DMS114 treated with DMSO at 0.1 percent for 48 hours (cell line): ENCODE results near the gene HOXC10.

Experiments used
- DNase-seq: peaks from one replicate; lab custom pipeline; 2025; ENCODE audit not compliant: unreplicated experiment; lab: John Stamatoyannopoulos, UW

The HOXC10 gene

DNA sequence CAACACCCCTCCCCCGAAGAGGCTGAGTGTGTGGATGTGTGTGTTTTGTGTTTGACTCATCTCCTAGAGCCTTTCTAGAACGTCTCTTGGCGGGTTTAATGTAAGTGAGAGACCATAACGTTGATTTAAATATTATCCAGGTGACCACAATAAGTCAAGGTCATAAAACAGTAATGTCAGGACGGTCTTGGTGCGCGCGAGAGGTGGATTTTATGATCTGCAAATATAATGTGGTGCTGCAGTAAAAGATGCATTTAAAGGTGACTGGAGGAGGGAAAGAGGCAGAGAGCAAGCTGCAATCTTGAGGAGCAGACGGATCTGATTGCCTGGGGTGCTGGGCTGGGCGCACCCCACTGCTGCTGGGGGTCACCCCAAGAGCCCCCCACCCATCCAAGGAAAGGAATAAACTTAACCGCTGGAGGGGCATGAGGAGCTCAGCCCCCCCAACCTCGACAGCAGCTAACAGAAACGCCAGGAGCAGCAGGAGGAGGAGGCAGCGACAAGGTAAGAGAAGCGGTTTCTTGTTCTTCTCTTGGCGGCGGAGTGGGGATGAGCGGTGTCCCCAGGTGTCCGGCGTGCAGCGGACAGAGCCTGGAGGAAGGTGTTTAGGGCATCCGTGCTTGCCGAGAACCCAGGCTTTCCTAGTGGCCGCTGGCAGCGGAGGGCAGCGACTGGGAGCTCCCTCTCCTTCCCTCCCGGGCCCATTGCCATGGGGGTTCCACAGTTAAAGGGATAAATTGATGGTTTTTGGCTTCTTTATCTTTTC, 5.5 kb downstream of the HOXC10 start:
- no peak for DNase-seq

DNA sequence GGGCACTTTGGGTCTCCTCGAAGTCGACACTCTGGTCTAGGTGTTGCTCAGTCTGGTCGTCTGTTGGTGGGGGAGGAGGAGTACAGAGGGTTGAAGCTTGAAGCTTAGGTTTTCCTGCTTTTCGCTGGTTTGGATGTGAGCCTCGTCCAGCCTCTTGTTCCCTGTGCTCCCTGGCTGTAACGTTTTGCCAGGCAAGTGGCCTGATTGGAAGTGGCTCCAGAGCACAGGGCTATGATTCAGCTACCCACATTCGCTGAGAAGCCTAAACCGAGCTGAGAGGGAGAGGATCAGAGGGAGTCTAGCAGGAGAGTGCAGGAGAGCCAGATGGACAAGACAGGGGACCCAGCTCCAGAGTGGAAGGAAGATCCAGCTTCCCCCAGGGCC, 6.1 kb downstream of the HOXC10 start:
- no peak for DNase-seq

DNA sequence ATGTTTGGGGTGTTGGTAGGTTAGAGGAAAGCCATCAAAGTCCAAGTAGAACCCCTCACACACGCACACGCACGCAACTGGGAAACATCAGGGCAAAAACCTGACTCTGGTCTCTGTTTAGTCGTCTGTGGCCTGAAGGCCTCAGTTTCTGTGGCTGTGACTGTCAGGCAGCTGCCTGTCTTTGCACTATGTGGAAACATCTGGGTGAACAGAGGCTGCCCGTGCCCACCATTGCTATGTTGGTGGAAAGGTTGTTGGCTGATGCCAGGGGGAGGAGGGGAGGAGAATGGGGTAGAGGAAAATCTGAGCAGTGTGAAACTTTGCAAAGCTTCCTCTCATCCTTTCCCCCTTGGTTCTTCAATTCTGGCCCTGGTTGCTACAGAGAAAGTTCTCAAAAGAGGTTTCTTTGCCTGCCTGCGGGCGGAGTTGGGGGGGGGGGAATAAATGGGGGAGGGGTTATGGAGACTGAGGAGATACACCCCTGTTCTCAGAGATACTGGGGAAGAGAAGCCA, 7.5 kb downstream of the HOXC10 start:
- no peak for DNase-seq

DNA sequence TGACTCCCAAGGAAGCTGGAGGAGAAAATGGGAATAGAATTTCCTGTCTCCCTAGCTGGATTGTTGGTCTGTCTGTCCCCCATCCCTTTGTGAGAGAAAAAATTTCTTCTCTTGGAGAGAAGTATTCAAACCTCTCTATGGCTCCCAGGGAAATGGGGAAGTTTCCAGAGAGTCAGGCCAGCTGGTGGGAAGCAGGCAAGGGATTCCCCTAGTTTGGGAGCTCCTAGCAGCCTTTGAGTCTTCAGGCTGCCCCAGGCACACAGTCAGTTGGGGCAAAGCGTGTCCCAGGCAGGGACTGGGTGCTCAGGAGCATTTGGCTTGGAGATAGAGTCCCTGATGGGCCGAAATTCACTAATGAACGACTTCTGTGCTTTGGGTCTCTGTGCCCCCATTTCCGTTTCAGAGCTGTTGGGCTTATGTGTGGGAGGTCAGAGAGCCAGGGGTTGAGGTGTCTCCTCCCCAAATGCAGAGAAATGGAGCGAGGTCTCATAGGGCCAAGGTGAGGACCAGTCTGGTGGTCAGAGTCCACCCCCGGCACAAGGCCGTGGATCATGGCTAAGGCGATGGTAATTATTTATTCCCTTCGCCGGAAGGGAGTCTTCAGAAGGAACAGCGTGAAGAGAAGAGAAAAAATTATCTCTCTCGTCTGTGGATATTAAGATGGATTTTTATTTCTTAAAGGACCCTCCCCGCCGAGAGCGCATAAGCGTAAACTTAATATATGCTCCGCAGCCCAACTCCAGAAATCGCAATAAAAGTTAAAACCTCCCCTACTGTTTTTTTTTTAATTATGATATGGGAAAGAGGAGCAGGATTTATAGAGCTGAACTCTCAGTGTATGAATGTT, 8.4 kb downstream of the HOXC10 start:
- no peak for DNase-seq

DNA sequence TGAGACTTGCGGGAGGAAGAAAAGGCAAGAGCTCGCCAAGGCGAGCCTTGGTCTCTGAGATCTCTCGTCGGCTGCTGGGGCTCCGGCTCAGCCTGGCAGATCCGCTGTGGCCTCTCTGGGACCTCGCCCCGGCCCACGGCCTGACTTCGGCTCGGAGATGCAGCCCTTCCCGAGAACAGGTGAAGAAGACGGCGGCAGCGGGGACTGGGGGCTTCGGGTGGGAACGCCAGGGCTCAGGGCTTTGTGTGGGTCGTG, 9.0 kb downstream of the HOXC10 start:
- DNase-seq = no peak

DNA sequence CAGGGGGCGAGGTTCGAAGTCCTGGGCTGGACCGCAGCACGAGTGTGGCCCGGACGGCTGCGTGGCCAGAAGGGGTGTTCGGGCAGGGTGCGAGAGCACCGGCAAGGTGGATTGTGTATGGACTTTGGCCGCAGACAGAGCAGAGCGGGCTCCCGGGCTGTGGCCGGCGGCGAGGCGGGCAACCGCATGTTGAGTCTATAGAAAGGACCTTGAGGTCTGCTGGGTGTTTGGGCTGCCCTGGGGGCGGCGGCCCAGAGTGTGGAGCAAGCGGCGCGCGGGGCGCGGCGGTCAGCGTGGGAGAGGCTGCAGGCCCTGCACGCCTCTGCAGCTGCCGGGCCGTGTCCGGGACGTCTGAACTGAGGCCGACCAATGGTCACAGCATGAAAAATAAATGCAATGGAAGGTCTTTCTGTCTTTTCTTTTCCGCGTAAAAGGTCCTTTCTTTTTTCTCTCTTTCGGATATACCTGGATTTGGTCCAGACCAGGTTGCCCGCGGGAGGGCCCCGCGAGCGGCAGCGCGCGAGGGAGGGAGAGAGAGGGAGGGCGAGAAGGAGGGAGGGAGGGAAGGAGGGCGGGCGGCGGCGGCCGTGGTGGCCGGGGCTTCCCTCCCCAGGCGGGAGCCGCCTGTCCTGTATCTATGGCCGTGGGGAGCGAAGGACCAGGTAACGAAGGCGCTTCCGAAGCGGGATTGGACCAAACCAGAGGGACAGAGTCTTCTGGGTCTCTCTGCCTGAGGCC, 9.5 kb downstream of the HOXC10 start:
- DNase-seq = no peak

DNA sequence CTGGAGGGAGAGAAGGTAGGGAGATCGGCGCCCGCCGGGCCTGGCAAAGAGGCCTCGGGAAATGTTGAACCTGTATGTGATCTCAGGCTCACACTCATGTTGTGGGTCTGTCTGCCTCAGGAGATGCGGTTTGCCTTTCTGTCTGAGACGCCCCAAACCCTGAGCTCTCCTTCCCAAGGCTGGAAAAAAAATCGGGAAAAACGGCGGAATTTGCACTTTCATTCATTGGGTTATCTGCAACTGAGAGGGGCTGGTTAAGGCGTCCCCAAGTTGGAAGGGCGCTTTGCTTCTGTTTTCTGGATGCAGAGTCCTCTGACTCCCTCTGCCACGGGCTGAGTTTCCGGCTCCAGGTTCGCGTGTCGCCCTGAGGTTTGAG, 10.0 kb downstream of the HOXC10 start:
- DNase-seq = no peak

DNA sequence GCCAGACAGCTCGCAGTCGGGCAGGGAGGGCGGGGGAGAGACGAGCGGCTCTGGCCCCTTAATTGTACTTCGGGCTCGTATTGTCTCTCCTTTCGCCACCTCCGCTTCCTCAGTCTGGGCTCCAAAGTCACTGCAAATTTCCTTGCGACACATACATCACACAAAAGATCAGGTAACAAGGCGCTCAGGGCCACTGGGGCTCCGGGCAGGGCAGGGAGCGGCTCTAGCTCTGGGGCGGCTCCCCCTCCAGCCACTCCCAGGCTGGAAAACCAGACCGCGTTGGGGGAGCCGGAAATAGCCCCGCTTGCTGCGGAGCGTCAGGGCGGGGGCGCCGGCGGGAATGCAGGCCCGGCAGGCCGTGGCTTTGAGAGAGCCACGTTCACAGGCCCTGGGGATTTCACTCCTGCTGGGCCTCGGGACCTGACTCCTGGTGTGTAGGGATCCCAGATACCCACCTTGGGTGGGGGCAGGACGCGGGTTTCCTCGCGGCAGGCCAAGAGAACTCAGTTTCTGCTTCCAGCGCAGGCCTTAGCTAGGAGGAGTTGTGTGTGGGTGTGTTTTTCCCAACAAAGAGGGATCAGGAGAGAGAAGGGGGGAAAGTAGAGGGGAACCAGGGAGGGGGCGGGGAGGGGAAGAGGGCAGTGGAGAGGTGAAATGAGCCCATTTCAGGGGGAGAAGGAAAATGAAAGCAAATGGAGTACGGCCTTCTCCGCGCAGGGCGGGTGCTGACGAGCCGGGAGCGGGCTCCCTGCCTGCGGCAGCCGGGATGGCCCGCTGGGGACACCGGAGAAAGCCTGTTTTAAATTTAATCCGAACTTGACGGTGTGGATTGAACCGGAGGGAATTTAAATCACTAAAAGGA, 10.7 kb downstream of the HOXC10 start:
- peak; percentile 58 for DNase-seq

DNA sequence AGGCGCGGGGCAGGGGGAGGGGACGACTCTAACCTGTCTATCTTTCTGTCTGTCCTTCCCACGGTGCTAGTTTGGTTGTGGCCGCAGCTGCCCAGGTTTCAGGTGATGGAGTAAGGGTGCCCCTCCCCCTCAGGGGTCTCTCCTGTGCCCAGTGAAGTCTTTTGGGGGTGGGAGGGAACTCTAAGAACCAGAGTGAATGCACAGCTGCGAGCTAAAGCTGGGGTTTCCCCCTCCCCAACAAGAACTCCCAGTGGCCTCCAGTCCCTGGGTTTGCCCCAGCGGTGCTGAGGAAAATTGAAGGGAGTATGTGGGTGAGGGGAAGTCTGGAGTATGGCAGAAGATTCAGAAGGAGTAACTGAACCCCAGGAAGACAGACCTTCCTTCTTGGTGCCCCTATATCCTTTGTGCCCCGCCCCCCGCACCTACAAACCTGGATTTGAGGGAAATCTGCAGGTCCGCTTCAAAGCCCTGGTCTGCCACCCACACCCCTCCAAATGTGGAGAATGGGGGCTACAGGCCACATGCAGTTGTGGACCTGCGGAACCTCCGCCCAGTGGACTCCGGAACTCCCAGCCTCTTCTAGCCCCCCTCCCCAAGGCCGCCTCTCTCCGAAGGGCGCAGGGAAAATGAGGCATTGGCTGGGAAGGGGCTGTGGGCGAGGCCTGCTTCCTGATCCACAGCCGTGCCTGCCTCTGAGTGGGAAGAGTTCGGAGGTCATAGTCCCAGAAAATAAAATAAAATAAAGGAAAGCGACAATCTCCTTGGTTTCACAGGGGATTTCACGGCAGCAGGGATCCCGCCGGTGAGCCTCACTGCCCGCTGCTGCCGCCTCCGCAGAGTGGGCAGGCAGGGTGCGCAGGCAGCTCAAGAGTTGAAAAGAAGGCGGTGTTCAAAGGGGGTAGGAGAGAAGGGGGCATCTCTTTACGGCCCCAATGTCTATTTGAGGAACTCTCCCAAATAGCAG, 11.6 kb downstream of the HOXC10 start:
- peak; percentile 58 for DNase-seq

DNA sequence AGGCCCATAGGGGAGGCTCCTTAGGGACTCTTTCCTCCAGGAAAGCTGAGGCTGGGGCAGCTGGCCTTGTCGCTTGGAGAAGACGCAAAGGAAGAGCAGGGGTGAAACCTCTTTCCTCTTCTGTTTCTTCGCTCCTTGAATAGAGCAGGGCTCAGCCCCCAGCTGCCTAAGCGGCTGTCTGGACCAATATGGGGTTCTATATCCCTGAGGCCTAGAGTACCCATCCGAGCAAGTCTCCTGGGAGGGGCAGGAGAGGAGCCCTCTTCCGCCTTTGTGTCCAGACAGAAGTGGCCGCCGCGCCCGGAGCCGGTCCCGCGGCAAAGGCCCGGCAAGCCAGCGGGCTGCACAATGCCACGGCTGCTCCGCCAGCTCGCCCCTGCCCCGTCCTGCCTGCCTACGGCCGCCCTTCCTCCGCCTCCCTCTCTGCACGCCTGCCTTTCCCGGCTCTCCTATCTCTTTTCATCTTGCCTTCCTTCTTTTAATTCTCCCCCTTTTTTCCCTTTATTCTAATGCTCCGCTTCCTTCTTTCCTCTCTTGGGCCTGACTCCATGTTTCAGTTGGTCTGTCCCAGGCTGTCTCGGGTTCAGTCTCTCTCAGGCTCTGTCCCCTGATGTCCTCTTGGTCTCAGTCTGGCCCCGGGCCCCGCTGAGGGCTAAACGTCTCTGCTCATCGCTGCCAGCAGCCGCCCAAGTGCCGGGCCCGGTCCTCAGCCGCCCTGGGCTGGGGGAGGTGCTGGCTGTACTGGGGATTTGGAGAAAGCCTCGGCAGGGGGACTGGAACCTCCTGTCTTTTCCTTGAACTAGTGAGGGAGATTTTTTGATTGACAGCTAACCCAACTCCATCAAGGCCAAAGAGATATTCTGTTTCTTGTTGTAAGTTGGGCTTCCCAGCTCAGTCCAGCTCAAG, 12.5 kb downstream of the HOXC10 start:
- DNase-seq = peak; percentile 43

DNA sequence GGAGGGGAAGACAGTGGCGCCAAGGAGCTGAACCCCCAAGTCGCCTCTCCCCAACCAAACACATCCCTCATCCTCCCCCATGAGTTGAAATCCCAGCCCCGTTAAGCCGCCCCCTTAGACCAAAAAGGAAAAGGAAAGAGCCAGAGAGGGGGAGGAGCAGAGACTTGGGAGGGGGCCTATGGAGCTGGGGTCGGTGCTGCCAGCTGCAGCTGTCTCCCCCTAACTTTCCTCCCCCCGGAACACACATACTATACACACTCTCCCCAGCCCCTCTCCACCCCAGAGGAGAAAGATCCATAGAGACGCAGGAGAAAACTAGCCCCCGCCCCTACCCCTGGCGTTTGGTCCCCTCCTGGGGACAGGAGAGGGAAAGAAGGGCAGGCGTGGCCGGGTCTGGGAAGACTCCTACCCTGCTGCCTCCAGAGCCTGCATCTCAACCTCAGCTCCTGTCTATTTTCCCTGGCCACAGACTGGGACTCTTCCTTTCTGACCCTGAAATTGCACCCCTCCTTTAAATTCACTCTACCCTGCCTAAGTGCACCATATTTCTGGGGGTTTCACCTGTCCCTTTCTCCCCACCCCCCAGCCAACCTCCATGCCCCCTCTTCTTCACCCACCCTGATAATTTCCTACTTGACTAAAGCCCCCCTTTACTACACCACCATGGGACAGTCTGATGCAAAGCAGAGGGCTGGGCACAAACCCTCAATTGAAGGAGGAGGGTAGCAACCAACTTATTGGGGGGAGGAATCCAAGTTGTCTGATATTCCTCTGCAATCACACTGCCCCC, 13.4 kb downstream of the HOXC10 start:
- peak; percentile 36 for DNase-seq

DNA sequence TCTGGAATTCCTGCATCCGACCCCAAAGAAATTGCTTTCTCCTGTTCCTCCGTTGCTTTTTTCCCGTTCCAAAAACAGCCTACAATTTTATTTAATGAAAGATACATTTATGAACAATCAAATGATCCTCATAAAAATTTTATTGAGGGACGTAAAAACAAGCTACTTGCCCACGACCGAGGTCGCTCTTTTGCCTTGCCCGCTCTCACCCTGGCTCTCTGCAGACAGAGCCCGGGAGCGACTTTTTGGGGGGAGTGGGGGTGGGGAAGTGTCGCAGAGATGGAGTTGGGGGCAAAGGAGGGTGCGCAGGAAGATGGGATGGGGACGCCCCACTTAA, 13.9 kb downstream of the HOXC10 start:
- DNase-seq = no peak

DNA sequence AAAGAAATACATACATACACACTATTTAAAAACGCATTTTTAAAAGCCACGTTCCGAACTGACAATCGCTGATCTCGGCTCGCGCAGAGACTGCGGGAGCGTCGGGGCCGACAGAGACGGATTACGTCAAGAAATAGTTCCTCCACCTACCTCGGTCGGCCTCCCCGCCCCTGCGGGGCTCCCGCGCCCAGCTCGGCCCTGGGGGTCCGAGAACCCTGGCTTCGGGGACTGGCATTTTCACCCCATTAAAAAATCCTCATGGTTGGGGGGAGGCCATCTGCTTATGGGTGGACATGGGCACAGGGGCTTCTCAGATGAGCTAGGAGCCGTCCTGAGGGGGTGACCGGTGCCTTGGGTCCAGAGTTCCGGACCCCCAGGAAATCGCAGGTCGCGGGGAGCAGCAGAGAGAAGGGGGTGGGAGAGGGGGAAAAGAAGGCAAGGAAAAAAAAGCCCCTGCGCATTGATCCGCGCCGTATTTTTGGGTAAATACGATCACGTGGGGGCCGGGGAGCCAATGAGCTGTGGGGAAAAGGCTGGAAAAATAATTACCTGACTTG, 14.7 kb downstream of the HOXC10 start:
- peak; percentile 81 for DNase-seq

DNA sequence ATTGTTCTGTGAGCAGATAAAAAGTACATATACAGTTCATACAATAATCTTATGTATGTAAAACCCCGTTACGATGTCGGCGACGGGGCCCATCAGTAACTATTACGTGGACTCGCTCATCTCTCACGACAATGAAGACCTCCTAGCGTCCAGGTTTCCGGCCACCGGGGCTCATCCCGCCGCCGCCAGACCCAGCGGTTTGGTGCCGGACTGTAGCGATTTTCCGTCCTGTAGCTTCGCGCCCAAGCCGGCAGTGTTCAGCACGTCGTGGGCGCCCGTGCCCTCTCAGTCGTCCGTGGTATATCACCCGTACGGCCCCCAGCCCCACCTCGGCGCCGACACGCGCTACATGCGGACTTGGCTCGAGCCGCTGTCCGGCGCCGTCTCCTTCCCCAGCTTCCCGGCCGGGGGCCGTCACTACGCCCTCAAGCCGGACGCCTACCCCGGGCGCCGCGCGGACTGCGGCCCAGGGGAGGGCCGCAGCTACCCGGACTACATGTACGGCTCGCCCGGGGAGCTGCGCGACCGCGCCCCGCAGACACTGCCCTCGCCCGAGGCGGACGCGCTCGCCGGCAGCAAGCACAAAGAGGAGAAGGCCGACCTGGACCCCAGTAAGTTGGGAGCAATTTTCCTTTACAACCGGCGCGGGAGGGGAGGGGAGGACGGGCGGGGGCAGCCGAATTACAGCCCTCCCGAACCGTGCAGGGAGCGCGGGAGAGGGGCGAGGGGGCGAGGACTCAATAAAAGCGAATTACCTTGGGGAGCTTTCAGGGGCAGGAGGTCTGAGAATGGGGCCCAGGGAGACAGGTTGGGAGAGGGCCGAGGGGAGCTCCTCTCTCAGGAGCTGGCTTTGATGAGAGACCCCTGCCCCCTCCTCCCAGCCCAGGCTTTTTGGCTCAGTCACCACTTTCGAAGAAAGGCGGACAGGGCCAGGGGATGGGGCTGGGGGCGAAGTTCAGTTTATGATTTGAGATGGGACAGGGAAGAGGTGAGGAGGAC, 15.5 kb downstream of the HOXC10 start, which contains the start of gene HOXC9:
HOXC9 (plus strand) TSS at position 46 of the 999 bp plus-strand sequence; CDS start at position 74, 28 bp downstream.
- DNase-seq = no peak

DNA sequence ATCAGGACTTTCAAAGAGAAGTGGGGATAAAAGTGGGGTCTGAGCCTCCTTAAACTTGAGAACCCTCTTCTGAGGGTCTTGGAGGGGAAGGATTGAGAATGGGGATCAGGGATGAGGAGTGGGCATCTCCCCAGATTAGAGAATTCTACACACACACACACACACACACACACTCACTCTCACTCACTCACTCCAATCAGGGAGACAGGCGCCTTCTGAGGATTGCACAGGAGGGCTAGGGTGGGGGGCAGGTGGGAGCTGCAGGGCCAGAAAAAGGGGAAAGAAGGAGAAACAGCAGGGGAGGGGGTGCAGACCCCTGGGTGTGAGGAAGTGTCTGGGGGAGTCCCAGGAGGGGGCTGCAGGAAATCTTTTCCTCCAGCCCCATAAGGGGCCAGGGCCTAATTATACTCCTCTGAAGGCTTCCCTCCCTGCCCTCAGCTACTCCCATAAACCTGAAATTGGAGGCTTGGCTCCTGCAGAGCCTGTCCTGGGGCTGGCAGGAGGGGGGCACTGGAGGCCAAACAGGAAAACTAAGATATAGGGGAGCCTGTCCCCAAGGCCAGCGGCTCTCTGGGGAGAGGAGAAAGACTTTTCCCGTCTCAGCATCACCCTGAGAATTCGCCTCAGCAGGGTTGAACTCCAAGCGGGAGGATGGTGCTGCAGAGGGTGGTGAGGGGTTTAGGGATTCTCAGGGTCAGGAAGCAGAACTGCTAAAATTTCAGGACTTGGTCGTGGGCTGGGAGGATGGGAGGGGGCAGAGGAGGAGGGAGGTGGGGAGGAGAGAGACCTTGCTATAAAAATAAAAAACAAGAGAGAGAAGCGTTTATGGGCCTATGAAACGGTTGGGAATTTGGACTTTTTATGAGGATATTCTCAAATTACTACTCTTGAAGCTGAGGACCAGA, 16.6 kb downstream of the HOXC10 start:
- no peak for DNase-seq
